Endothelial cell (in vitro differentiated cells): ENCODE results near the gene ITK. TPM values are rescaled to one million over a fixed set of nuclear protein-coding genes. Genes with fewer than 3 reads are reported as not detected.

Source experiments
- DNase-seq: peaks from one replicate; pipeline ENCODE4 v3.0.0; 2021; ENCODE audit warnings: low spot score
- H3K27ac Mint-ChIP-seq: one replicate; pipeline ENCODE4 v1.8.0; 2021; ENCODE audit warnings: mixed read lengths, inconsistent platforms; ENCODE audit not compliant: unreplicated experiment
- H3K27me3 Mint-ChIP-seq: one replicate; pipeline ENCODE4 v1.8.0; 2021; ENCODE audit warnings: mild to moderate bottlenecking, moderate library complexity, mixed read lengths, inconsistent platforms; ENCODE audit not compliant: unreplicated experiment
- H3K36me3 Mint-ChIP-seq: one replicate; pipeline ENCODE4 v1.8.0; 2021; ENCODE audit warnings: mild to moderate bottlenecking, low read depth, mixed read lengths, inconsistent platforms; ENCODE audit not compliant: unreplicated experiment
- H3K4me1 Mint-ChIP-seq: one replicate; pipeline ENCODE4 v1.8.0; 2021; ENCODE audit warnings: mild to moderate bottlenecking, mixed read lengths, inconsistent platforms; ENCODE audit not compliant: unreplicated experiment
- H3K4me3 Mint-ChIP-seq: one replicate; pipeline ENCODE4 v1.8.0; 2021; ENCODE audit warnings: mild to moderate bottlenecking, mixed read lengths, inconsistent platforms; ENCODE audit not compliant: unreplicated experiment
- H3K9me3 Mint-ChIP-seq: one replicate; pipeline ENCODE4 v1.8.0; 2021; ENCODE audit warnings: mixed read lengths, inconsistent platforms; ENCODE audit not compliant: unreplicated experiment
- CTCF ChIP-seq: fragments of 200-600 bp; sonication (generic); IDR thresholded peaks from one replicate; pipeline ENCODE4 v1.5.0; 2021; ENCODE audit warnings: antibody characterized with exemption; ENCODE audit not compliant: unreplicated experiment
- total RNA-seq: library from RNA; stranded (reverse); fragmentation: NEBNext Ultra II Directional; extraction: Animal tissue kit (Norgen Biotek cat#: 25700); gene quantifications from one replicate; pipeline ENCODE4 v1.2.1, GENCODE V29; 2021; ENCODE audit not compliant: unreplicated experiment

Gene ITK
- total RNA-seq, 1 donor from 2014 or later, result not detected

GRCh38 chr5:157157293-157157891 lies 23.2 kb upstream of the ITK start:
- no peaks in the 10 kb centered on the region for H3K36me3 Mint-ChIP-seq
- H3K27ac Mint-ChIP-seq, result no peak overlapping the region
- no peak for TF ChIP-seq CTCF
- no peaks in the 10 kb centered on the region for H3K27me3 Mint-ChIP-seq
- no peak overlapping the region for H3K4me3 Mint-ChIP-seq
- DNase-seq, result no peak
- no peaks in the 10 kb centered on the region for H3K9me3 Mint-ChIP-seq
- no peaks in the 10 kb centered on the region for H3K4me1 Mint-ChIP-seq

- H3K27me3 Mint-ChIP-seq, result no peaks in the 10 kb centered on the region
- H3K27ac Mint-ChIP-seq, result no peak overlapping the region
- no peaks in the 10 kb centered on the region for H3K4me1 Mint-ChIP-seq
- no peak overlapping the region for H3K4me3 Mint-ChIP-seq
- DNase-seq, result no peak
- H3K9me3 Mint-ChIP-seq, result no peaks in the 10 kb centered on the region
- TF ChIP-seq CTCF, result no peak
- no peaks in the 10 kb centered on the region for H3K36me3 Mint-ChIP-seq
Measured at GRCh38 chr5:157159209-157159751, 21.4 kb upstream of the ITK start.

DNA sequence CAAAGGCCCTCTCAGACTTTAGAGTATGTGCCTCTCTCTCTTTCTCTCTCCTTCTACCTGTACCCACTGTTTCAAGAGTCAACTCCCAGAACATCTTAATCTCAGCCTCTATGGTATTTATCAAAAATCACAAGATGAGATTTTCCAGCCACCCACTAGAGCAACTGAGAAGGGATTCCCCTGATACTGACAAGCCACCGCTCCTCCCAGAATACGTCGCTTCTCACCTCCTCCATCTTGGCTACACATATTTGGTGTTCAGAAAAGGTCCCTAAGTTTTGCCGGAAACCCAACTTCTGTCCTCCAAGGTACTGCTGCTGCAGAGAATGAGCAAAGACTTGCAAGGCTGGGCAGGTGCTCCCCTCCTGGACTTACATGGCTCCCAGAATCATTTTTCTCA lies 20.6 kb upstream of the ITK start:
- Mint-ChIP-seq H3K27me3 (no peaks in the 10 kb centered on the region), H3K4me1 (no peaks in the 10 kb centered on the region), H3K27ac (no peak overlapping the region), H3K4me3 (no peak overlapping the region), H3K9me3 (no peaks in the 10 kb centered on the region), H3K36me3 (no peaks in the 10 kb centered on the region)
- no peak for TF ChIP-seq CTCF
- no peak for DNase-seq

- no peak overlapping the region for H3K27ac Mint-ChIP-seq
- H3K4me3 Mint-ChIP-seq, result no peak overlapping the region
- no peaks in the 10 kb centered on the region for H3K27me3 Mint-ChIP-seq
- no peaks in the 10 kb centered on the region for H3K36me3 Mint-ChIP-seq
- H3K9me3 Mint-ChIP-seq, result no peaks in the 10 kb centered on the region
- TF ChIP-seq CTCF, result no peak
- H3K4me1 Mint-ChIP-seq, result no peaks in the 10 kb centered on the region
- DNase-seq, result no peak
Measured at GRCh38 chr5:157161996-157162395, 18.6 kb upstream of the ITK start.

DNA sequence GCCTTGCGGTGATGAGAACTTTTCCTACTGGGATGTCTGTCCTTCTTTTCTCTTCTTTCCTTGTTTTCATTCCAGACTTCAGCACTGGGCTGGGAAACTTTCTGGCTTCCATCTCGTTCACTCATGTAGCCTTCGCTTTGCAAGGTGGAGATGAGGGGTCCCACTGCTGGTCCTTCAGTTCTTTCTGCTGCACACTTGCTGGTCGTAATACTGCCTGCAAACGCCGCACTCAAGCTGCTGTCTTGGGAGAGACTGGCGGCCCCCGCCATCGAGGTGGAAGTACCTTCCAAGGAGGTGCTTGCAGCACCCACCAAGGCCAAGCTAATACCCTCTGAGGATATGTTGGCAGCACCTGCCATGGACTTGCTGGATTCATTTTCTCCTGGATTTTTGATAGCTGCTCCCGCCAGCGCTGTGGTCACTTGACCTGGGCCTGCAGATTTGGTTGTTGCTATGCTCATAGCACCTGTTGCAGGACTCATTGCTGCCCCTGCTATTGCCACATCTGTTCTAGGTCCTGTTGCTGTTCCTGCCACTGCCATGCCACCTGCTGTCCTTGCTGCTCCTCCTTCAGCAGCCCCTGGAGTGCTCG lies 17.6 kb upstream of the ITK start:
- H3K4me3 Mint-ChIP-seq, result no peak overlapping the region
- no peaks in the 10 kb centered on the region for H3K4me1 Mint-ChIP-seq
- no peaks in the 10 kb centered on the region for H3K9me3 Mint-ChIP-seq
- H3K36me3 Mint-ChIP-seq, result no peaks in the 10 kb centered on the region
- no peaks in the 10 kb centered on the region for H3K27me3 Mint-ChIP-seq
- DNase-seq, result no peak
- H3K27ac Mint-ChIP-seq, result no peak overlapping the region
- TF ChIP-seq CTCF, result no peak
